SK-N-SH (cell line): ENCODE data around the gene PCYT1A.

ENCODE experiments used
- EP300 ChIP-seq, 2 experiments: IDR thresholded peaks; 2 replicates each; pipeline versions ENCODE4 v1.4.0 to v1.6.1; 2012; ENCODE audit warnings: borderline replicate concordance in 1 of 2, low read depth in 1 of 2, low read length in 1 of 2
- EZH2phosphoT487 ChIP-seq: fragments of 200-600 bp; sonication (generic); IDR thresholded peaks from 2 replicates; pipeline ENCODE4 v1.6.1; 2017; ENCODE audit warnings: low read depth, mixed run types, mild to moderate bottlenecking, antibody characterized with exemption, moderate library complexity, borderline replicate concordance
- FOXM1 ChIP-seq: IDR thresholded peaks from 2 replicates; pipeline ENCODE4 v1.4.0; 2012; ENCODE audit warnings: low read depth, mild to moderate bottlenecking
- GABPA ChIP-seq: IDR thresholded peaks from 2 replicates; pipeline ENCODE4 v1.4.0; 2012; ENCODE audit warnings: low read depth, mild to moderate bottlenecking
- MEF2A ChIP-seq: IDR thresholded peaks from 2 replicates; pipeline ENCODE4 v1.4.0; 2012; ENCODE audit warnings: low read depth, borderline replicate concordance
- PBX3 ChIP-seq: IDR thresholded peaks from 2 replicates; pipeline ENCODE4; 2012
- POLR2AphosphoS5 ChIP-seq: IDR thresholded peaks from 2 replicates; pipeline ENCODE4 v1.6.1; 2012; ENCODE audit warnings: low read depth, low read length
- RCOR1 ChIP-seq: fragments of 150-350 bp; IDR thresholded peaks from 2 replicates; pipeline ENCODE4 v1.6.1; 2017; ENCODE audit warnings: antibody characterized with exemption, low read length
- RFX5 ChIP-seq: IDR thresholded peaks from 2 replicates; pipeline ENCODE4 v1.6.1; 2012; ENCODE audit warnings: mild to moderate bottlenecking, improper control_type of control experiment, low read length
- USF1 ChIP-seq: IDR thresholded peaks from 2 replicates; pipeline ENCODE4 v1.4.0; 2012; ENCODE audit warnings: low read depth, borderline replicate concordance
- TF ChIP-seq, protein P1 (sequence below): IDR thresholded peaks from 2 replicates; pipeline ENCODE4 v1.6.1; 2012; ENCODE audit warnings: mild to moderate bottlenecking, low read depth, low read length, moderate library complexity
- TF ChIP-seq, protein P2 (sequence below): fragments of 200-600 bp; sonication (generic); IDR thresholded peaks from 2 replicates; pipeline ENCODE4 v1.6.1; 2017; ENCODE audit warnings: antibody characterized with exemption, mild to moderate bottlenecking, moderate library complexity
- TF ChIP-seq, protein P3 (sequence below): IDR thresholded peaks from 2 replicates; pipeline ENCODE4 v1.4.0; 2012; ENCODE audit warnings: low read depth, borderline replicate concordance

DNA sequence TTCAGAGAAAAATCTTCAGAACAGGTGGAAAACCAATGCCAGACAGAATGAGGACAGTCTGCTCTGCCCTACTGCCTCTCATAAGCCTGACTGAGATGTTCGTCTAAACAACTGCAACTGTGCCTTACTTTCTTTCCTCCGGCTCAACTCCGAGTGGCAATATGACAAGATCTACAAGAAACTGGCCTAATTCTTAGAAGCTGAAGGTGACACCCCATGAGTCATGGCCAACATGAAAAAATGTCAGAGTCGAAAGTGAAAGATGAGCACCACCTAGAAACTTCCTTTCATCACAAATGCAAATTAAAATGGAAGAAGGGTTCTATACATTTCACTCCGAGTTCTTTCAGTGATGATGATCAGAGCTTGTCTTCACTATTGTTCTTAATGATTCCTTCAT, 12.9 kb downstream of the PCYT1A start:
- no peak for TF ChIP-seq EP300 (IDR thresholded peaks at IDR 0.05; ENCODE audit: borderline replicate concordance in 1 of 2, low read depth in 1 of 2, low read length in 1 of 2)
- TF ChIP-seq, protein P1, sequence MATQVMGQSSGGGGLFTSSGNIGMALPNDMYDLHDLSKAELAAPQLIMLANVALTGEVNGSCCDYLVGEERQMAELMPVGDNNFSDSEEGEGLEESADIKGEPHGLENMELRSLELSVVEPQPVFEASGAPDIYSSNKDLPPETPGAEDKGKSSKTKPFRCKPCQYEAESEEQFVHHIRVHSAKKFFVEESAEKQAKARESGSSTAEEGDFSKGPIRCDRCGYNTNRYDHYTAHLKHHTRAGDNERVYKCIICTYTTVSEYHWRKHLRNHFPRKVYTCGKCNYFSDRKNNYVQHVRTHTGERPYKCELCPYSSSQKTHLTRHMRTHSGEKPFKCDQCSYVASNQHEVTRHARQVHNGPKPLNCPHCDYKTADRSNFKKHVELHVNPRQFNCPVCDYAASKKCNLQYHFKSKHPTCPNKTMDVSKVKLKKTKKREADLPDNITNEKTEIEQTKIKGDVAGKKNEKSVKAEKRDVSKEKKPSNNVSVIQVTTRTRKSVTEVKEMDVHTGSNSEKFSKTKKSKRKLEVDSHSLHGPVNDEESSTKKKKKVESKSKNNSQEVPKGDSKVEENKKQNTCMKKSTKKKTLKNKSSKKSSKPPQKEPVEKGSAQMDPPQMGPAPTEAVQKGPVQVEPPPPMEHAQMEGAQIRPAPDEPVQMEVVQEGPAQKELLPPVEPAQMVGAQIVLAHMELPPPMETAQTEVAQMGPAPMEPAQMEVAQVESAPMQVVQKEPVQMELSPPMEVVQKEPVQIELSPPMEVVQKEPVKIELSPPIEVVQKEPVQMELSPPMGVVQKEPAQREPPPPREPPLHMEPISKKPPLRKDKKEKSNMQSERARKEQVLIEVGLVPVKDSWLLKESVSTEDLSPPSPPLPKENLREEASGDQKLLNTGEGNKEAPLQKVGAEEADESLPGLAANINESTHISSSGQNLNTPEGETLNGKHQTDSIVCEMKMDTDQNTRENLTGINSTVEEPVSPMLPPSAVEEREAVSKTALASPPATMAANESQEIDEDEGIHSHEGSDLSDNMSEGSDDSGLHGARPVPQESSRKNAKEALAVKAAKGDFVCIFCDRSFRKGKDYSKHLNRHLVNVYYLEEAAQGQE: no peak
- TF ChIP-seq, protein P2, sequence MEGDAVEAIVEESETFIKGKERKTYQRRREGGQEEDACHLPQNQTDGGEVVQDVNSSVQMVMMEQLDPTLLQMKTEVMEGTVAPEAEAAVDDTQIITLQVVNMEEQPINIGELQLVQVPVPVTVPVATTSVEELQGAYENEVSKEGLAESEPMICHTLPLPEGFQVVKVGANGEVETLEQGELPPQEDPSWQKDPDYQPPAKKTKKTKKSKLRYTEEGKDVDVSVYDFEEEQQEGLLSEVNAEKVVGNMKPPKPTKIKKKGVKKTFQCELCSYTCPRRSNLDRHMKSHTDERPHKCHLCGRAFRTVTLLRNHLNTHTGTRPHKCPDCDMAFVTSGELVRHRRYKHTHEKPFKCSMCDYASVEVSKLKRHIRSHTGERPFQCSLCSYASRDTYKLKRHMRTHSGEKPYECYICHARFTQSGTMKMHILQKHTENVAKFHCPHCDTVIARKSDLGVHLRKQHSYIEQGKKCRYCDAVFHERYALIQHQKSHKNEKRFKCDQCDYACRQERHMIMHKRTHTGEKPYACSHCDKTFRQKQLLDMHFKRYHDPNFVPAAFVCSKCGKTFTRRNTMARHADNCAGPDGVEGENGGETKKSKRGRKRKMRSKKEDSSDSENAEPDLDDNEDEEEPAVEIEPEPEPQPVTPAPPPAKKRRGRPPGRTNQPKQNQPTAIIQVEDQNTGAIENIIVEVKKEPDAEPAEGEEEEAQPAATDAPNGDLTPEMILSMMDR: no peak
- no peak for TF ChIP-seq USF1
- no peak for TF ChIP-seq POLR2AphosphoS5
- no peak for TF ChIP-seq GABPA
- no peak for TF ChIP-seq MEF2A
- TF ChIP-seq, protein P3, sequence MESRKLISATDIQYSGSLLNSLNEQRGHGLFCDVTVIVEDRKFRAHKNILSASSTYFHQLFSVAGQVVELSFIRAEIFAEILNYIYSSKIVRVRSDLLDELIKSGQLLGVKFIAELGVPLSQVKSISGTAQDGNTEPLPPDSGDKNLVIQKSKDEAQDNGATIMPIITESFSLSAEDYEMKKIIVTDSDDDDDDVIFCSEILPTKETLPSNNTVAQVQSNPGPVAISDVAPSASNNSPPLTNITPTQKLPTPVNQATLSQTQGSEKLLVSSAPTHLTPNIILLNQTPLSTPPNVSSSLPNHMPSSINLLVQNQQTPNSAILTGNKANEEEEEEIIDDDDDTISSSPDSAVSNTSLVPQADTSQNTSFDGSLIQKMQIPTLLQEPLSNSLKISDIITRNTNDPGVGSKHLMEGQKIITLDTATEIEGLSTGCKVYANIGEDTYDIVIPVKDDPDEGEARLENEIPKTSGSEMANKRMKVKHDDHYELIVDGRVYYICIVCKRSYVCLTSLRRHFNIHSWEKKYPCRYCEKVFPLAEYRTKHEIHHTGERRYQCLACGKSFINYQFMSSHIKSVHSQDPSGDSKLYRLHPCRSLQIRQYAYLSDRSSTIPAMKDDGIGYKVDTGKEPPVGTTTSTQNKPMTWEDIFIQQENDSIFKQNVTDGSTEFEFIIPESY: no peak
- no peak for TF ChIP-seq EZH2phosphoT487
- TF ChIP-seq RFX5: no peak
- no peak for TF ChIP-seq PBX3
- no peak for TF ChIP-seq FOXM1
- TF ChIP-seq RCOR1: no peak
